H1 (cell line): ENCODE measurements around the gene LIAS. TPM values are rescaled to one million over a fixed set of nuclear protein-coding genes. Genes with fewer than 3 reads are reported as not detected.

Experiments
- CHD7 ChIP-seq: fragments of 300-600 bp; sonication (generic); IDR thresholded peaks from 2 replicates; pipeline ENCODE4 v1.7.1; 2012; ENCODE audit warnings: low read length, moderate library complexity, mild to moderate bottlenecking, inconsistent platforms; ENCODE audit not compliant: insufficient replicate concordance
- CTBP2 ChIP-seq: IDR thresholded peaks from 2 replicates; pipeline ENCODE4 v1.7.0; 2011; ENCODE audit warnings: borderline replicate concordance, mild to moderate bottlenecking, moderate library complexity, mixed read lengths, low read length; ENCODE audit not compliant: insufficient read depth, insufficient read length
- HDAC6 ChIP-seq: IDR thresholded peaks from one replicate; pipeline ENCODE4 v1.7.1; 2012; ENCODE audit warnings: low read depth, mild to moderate bottlenecking, inconsistent platforms, low read length, moderate library complexity
- JUND ChIP-seq: IDR thresholded peaks from 2 replicates; pipeline ENCODE4 v1.6.1; 2011; ENCODE audit warnings: mild to moderate bottlenecking, improper control_type of control experiment, low read length
- POLR2A ChIP-seq, 2 experiments: IDR thresholded peaks; 1 replicate in 1 of 2; 2 replicates in 1 of 2; pipeline ENCODE4 v1.6.1; 2011; ENCODE audit warnings: low read depth in 2 of 2, low read length in 2 of 2, mild to moderate bottlenecking in 2 of 2; ENCODE audit errors: control extremely low read depth in 1 of 2
- SP2 ChIP-seq: IDR thresholded peaks from 2 replicates; pipeline ENCODE4 v1.6.1; 2012; ENCODE audit warnings: mild to moderate bottlenecking, low read length, inconsistent platforms
- SP4 ChIP-seq: IDR thresholded peaks from 2 replicates; pipeline ENCODE4 v1.6.1; 2012; ENCODE audit warnings: low read length, inconsistent platforms
- TAF7 ChIP-seq: optimal IDR thresholded peaks from 2 replicates; pipeline ENCODE3; 2011; ENCODE audit warnings: low read depth, mild to moderate bottlenecking, inconsistent platforms, low read length, moderate library complexity, borderline replicate concordance
- TBP ChIP-seq: IDR thresholded peaks from 2 replicates; pipeline ENCODE4 v1.6.1; 2011; ENCODE audit warnings: low read depth, low read length, improper control_type of control experiment
- polyA plus RNA-seq, 7 experiments: library from polyadenylated mRNA; depleted of rRNA in 3 of 7; stranded (reverse) in 5 of 7; unstranded in 2 of 7; fragments of >200 nt in 5 of 7; fragments of 200-250 nt in 2 of 7; gene quantifications; 1 replicate in 5 of 7; 2 replicates in 1 of 7; 4 replicates in 1 of 7; pipeline versions ENCODE4 v1.2.1 to v1.2.3, GENCODE V29; 2011 to 2013; ENCODE audit warnings: missing spikeins in 2 of 7, mixed read lengths in 2 of 7
- total RNA-seq: library from RNA; stranded (reverse); fragmentation: NEBNext Ultra II Directional; extraction: Animal tissue kit (Norgen Biotek cat#: 25700); gene quantifications from 2 replicates; pipeline ENCODE4 v1.2.1, GENCODE V29; 2021

Gene LIAS
- total and polyA plus RNA-seq, 2 of the 8 experiments (the other 6 are each of a cell fraction or from before 2014, with no cell fraction given): 10.5 to 24.9 TPM

- TF ChIP-seq CHD7 (no peak), SP4 (no peak), TAF7 (no peak), CTBP2 (no peak), JUND (no peak), HDAC6 (no peak), SP2 (no peak), TBP (no peak), POLR2A (IDR thresholded peaks at IDR 0.05; ENCODE audit: control extremely low read depth in 1 of 2, low read depth in 2 of 2, low read length in 2 of 2) (no peak)
Observed at GRCh38 chr4:39450618-39451017, 8.2 kb upstream of the LIAS start (continued).
